ENCODE data around the gene FAM98B. TPM values are rescaled to one million over a fixed set of nuclear protein-coding genes. Genes with fewer than 3 reads are reported as not detected.

FAM98B gene
- total RNA-seq, 1 donor from 2014 or later = 20.5 TPM

- intact Hi-C loops (cut with DNase I) = no loop called here
Observed at GRCh38 chr15:38496151-38496550, 42.2 kb downstream of the FAM98B start.

DNA sequence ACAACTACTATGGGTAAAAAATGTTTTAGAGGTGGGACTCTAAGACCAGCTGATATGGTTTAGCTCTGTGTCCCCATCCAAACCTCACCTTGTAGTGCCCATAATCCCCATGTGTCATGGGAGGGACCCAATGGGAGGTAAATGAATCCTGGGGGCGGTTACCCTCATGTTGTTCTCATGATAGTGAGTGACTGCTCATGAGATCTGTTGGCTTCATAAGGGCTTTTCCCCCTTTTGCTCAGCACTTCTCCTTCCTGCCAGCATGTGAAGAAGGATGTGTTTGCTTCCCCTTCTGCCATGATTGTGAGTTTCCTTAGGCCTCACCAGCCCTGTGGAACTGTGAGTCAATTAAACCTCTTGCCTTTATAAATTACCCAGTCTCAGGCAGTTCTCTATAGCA is 45.7 kb downstream of the FAM98B start:
- ATAC-seq = no peak
- intact Hi-C loops (cut with DNase I) = no loop called here
- no peak for DNase-seq (ENCODE audit: missing footprints)

More at GRCh38 chr15:38496151-38496550, 42.2 kb downstream of the FAM98B start:
- DNase-seq (ENCODE audit: missing footprints) = no peak
- ATAC-seq = no peak

DNA sequence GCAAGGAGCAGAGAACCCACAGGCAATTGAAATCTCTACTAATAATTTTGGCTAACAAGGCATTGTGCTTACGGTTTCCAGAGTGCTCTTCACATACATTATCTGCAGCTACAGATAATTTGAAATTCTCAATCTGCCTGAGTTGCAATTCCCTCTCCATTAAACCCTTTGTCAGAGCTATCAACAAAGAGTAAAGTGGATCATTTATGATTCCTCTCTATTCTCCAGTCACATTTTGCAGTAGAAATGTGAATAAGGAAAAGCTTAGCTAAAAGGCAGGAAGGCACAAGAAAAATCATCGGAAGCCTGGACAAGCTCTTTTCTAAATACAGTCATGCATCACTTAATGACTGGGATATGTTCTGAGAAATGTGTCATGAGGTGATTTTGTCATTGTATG is 49.6 kb downstream of the FAM98B start:
- no peak for ATAC-seq
- intact Hi-C loops (cut with DNase I) = no loop called here

GRCh38 chr15:38504680-38505467 is 50.9 kb downstream of the FAM98B start:
- ATAC-seq (peak; percentile 39), DNase-seq (ENCODE audit: missing footprints) (no peak)
- intact Hi-C loops (cut with DNase I) = no loop called here

More for the DNA sequence above, 49.6 kb downstream of the FAM98B start:
- DNase-seq (ENCODE audit: missing footprints) = no peak

DNA sequence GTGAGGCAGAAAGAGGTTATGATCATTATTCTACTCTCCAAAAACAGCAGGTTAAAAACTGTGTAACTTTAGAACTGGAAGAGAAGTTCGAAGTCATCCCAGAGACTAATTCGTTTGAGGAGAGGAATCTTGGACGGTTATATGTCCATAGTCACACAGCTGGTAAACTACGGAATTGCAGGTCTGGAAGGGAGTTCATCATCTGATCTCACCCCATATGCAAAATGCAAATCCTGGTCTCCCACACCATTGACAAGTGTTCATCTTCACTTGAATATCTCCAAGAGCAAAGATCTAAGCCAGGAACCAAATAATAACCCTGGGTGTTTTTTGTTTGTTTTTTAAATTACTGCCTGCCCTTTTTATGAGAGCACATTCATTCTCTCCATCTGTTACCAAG is 53.1 kb downstream of the FAM98B start:
- intact Hi-C loops (cut with DNase I) = no loop called here
- ATAC-seq (no peak), DNase-seq (ENCODE audit: missing footprints) (no peak)

DNA sequence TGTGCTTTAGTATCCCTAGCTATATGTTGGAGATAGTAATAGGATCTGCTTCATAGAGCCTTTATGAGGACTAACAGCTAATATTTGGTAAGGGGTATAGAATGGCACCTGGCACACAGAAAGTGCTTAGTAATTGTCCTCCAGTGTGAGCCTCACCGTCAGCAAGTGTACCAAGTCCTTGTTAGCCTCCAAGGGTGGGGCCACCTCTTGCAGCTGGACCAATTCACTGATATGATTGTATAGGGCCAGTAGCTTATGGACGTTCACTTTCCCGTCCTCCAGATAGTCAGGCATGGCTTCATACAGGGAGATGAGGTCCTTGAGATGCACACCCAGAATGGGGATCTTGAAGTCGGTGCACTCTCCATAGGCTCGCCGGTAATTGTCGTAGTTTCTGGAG is 53.6 kb downstream of the FAM98B start:
- ATAC-seq = no peak
- intact Hi-C loops (cut with DNase I) = no loop called here
- no peak for DNase-seq (ENCODE audit: missing footprints)

GRCh38 chr15:38508647-38509046 is 54.7 kb downstream of the FAM98B start:
- no peak for ATAC-seq
- intact Hi-C loops (cut with DNase I) = no loop called here
- no peak for DNase-seq (ENCODE audit: missing footprints)

DNA sequence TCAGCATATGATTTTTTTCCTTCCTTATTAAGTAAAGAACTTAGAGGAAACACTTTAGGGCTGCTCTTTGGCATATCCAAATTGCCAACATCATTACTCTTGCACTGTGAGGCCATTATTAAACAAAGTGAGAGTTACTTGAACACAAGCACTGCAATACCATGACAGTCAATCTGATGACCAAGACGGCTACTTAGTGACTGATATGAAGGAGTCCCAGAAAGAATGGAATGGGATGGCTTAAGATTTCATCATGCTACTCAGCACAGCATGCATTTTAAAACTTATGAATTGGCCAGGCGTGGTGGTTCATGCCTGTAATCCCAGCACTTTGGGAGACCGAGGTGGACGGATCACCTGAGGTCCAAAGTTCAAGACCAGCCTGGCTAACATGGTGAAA is 55.2 kb downstream of the FAM98B start:
- ATAC-seq (no peak), DNase-seq (ENCODE audit: missing footprints) (no peak)
- intact Hi-C loops (cut with DNase I) = no loop called here

DNA sequence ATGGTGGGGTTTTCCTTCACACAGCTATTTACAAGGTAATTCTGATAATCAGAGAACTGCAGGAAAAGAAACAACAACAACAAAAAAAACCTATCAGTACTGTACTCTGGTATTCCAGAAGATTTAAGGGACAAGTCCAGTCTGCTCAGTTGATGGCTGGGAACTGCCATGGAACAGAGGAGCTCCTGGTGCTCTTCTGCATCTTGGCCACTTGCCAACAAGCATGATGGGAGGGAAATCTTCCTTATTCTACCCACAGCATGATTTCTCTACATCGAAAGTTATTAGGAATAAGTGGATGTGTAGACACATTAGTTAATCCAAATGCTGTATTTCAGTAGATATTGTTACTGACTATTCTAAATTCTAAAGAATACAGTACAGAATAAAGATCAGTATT is 59.0 kb downstream of the FAM98B start:
- ATAC-seq (no peak), DNase-seq (ENCODE audit: missing footprints) (no peak)
- intact Hi-C loops (cut with DNase I) = no loop called here

- intact Hi-C loops (cut with DNase I) = no loop called here
- no peak for DNase-seq (ENCODE audit: missing footprints)
Observed at GRCh38 chr15:38514601-38515000, 60.7 kb downstream of the FAM98B start.

DNA sequence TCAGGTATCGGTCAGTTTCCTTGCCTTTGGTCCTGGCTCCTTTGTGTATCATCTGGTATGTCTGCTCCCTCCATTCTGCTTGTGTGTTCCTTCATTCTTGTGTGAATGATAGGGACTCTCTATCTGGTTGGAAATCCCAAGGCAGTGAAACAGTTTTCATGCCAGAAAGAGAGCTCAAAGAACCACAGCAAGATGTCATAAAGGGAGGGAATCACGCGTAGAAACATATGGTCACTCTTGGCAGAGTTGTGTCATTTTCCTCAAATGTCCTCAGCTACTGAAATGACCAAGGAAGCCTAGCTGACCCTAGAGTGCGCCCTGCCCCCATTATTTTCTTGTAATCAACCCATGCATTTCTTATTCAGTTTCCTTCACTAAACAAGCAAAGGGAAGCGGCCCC is 62.7 kb downstream of the FAM98B start:
- ATAC-seq = no peak
- DNase-seq (ENCODE audit: missing footprints) = no peak
- intact Hi-C loops (cut with DNase I) = no loop called here

More at GRCh38 chr15:38514601-38515000, 60.7 kb downstream of the FAM98B start:
- no peak for ATAC-seq

DNA sequence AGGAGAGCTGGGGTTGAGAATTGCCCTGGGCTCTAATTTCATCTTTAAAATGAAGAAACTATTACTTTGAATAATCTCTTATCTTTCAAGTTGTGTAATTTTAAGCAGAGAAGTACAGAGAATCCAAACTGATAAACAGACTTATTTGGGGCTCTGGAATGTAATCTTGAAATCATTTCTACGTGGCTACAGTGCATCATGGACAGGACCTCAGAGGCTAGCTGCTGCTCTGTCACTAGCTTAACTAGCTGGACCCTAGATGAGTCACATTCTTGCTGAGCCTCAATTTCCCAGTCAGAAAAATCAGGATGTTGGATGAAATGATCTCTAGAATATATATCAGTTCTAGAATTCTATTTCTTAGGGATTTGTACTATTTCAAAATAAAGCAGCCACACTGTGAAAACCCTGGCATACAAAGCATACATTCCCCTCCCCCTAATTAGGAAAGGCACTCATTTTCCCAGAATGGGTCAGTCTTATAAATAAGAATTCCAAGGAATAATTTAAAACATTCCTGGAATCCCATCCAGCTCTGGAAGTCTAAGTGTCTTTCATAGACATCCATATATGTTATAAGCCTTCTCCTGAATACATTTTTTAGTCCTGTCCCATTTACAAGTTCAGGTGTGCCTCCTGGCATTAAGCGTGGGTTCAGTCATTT is 63.5 kb downstream of the FAM98B start:
- intact Hi-C loops (cut with DNase I) = no loop called here
- DNase-seq (ENCODE audit: missing footprints) = no peak

DNA sequence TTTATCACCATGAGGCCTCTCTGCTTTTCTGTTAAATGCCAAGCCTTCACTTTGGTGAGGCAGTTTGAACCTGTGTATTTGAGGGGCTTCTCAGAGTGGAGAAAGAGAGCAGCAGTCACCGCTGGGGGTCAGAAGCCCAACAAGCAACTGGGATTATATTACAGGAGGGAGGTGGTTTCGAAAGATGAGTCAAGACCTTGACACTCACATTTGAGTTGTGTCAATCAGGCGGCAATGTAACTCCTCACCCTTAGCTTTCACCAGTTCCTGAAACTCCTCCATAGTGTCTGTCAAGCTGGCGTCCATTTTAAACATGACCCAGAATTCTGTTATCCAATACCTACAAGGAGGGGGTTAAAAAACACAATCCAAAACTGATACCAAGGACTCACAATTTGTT is 64.2 kb downstream of the FAM98B start:
- intact Hi-C loops (cut with DNase I) = no loop called here
- DNase-seq (ENCODE audit: missing footprints) = no peak

More for the DNA sequence above, 63.5 kb downstream of the FAM98B start:
- no peak for ATAC-seq

DNA sequence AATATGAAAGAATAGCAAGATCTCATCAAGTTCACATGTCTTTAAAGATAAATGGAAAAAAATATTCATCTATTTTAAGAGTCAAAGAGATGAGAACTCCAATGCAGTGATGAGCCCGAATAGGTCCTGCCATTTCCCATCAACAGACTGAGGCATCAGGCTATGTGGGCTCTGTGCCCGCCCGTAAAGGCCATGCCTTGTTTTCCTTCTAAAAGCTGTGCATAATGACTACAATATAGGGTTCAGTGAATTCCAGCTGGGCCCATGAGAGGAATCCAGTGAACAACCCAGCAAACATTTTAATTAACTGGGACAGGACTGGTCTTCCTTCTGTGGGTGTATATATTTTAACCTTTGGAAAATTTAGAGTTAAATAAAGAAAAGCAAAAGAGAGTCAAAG is 66.1 kb downstream of the FAM98B start:
- ATAC-seq = no peak
- intact Hi-C loops (cut with DNase I) = no loop called here
- DNase-seq (ENCODE audit: missing footprints) = no peak

More for the DNA sequence above, 64.2 kb downstream of the FAM98B start:
- no peak for ATAC-seq

- intact Hi-C loops (cut with DNase I) = no loop called here
- DNase-seq (ENCODE audit: missing footprints) = no peak
- no peak for ATAC-seq
Observed at GRCh38 chr15:38521316-38521715, 67.4 kb downstream of the FAM98B start.

DNA sequence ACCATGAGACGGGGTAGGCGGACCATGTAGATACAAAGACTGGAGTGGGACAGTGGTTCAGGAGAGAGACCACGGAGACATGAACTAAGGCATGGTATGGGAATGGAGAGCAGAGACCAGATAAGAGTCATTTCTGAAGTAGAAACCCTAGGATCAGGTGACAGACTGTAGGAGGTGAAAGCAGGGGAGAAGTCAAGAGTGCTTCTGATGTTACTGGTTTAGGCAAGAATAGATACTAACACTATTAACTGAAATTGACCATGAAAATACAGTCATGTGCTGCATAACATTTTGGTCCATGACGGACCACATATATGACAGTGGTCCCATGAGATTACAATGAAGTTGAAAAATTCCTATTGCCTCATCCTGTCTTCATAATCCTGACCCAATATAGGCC is 69.0 kb downstream of the FAM98B start:
- no peak for ATAC-seq
- intact Hi-C loops (cut with DNase I) = no loop called here

GRCh38 chr15:38524156-38524555 is 70.2 kb downstream of the FAM98B start:
- intact Hi-C loops (cut with DNase I) = no loop called here
- DNase-seq (ENCODE audit: missing footprints) (no peak), ATAC-seq (no peak)

More for the DNA sequence above, 69.0 kb downstream of the FAM98B start:
- DNase-seq (ENCODE audit: missing footprints) = no peak

- ATAC-seq (no peak), DNase-seq (ENCODE audit: missing footprints) (no peak)
- intact Hi-C loops (cut with DNase I) = no loop called here
Observed at GRCh38 chr15:38525489-38525888, 71.6 kb downstream of the FAM98B start.

GRCh38 chr15:38526158-38526557 is 72.2 kb downstream of the FAM98B start:
- intact Hi-C loops (cut with DNase I) = no loop called here
- DNase-seq (ENCODE audit: missing footprints) (no peak), ATAC-seq (no peak)

DNA sequence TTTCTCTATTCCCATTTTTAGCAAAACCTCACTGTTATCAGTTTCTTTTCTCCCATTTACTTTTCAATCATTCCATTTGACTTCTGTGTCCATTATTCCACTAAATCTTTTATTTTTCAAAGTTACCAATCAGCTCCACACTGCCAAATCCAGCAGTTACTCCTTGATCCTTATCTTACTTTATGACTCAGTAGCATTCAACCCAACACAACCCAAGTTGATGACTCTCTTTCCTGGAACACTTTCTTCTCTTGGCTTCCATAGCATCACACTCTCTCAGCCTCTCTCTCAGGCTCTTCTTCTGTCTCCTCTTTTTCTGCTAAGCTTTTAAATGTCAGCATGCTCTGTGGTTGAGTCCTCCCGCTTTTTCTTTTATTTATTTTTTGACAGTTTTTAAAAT is 74.4 kb downstream of the FAM98B start:
- DNase-seq (ENCODE audit: missing footprints) = no peak

More for the DNA sequence above, 74.4 kb downstream of the FAM98B start:
- intact Hi-C loops (cut with DNase I) = no loop called here
- no peak for ATAC-seq

Data from Right ventricle myocardium inferior (tissue), 1 donor.